Activated CD8-positive, alpha-beta memory T cell treated with anti-CD3 and anti-CD28 coated beads for 36 hours (primary cell): ENCODE results near the gene FOXJ3. TPM values are rescaled to one million over a fixed set of nuclear protein-coding genes. Genes with fewer than 3 reads are reported as not detected.

Experiments used
- CTCF ChIA-PET: fragments of 350-600 bp; sonication (Branson Sonifier 250); formaldehyde crosslinking; loops from one replicate; lab custom pipeline; 2021; ENCODE audit warnings: antibody characterized with exemption; lab: Charles Lee
- POLR2A ChIA-PET: fragments of 350-600 bp; sonication (Branson Sonifier 250); formaldehyde crosslinking; loops from one replicate; lab custom pipeline; 2021; ENCODE audit warnings: antibody characterized with exemption; lab: Charles Lee
- total RNA-seq, 2 experiments: library from RNA; stranded (reverse); gene quantifications; one replicate each; pipeline ENCODE4 v1.2.3, GENCODE V29; 2021

The FOXJ3 gene
- total RNA-seq, 2 experiments from 2014 or later, result 46.2 to 48.7 TPM

- POLR2A ChIA-PET, result interaction anchor here (0.7 kb wide), 1 partner anchor 8 kb away, joined by 4 read pairs; no protein-coding TSS in a partner anchor
Observed at GRCh38 chr1:42335809-42336518, 929 bp upstream of the FOXJ3 start.

GRCh38 chr1:42334240-42335049 lies 590 bp downstream of the FOXJ3 start:
- ChIA-PET CTCF (interaction anchor here (0.9 to 1.2 kb wide), 5 partner anchors 10 to 161 kb away, joined by 3 read pairs; no protein-coding TSS in a partner anchor), POLR2A (interaction anchor here (0.9 to 1.6 kb wide), 3 partner anchors 14 to 433 kb away, joined by 3 to 4 read pairs (median 3); partner anchors contain the start of genes C1orf50, P3H1 and PPCS)

More at GRCh38 chr1:42335809-42336518, 929 bp upstream of the FOXJ3 start:
- CTCF ChIA-PET, result interaction anchor here (0.5 kb wide), 1 partner anchor 368 kb away, joined by 3 read pairs; no protein-coding TSS in a partner anchor

- ChIA-PET CTCF (interaction anchor here (0.6 to 1.2 kb wide), 6 partner anchors 10 to 200 kb away, joined by 3 to 4 read pairs (median 3); no protein-coding TSS in a partner anchor), POLR2A (interaction anchor here (0.9 to 1.6 kb wide), 3 partner anchors 13 to 433 kb away, joined by 3 to 4 read pairs (median 3); partner anchors contain the start of genes C1orf50, P3H1 and PPCS)
Observed at GRCh38 chr1:42333662-42334239, 1.3 kb downstream of the FOXJ3 start.

- POLR2A ChIA-PET, result no interaction called here
- CTCF ChIA-PET, result interaction anchor here (1.5 kb wide), 1 partner anchor 10 kb away, joined by 3 read pairs; no protein-coding TSS in a partner anchor
Observed at GRCh38 chr1:42332877-42333276, 2.2 kb downstream of the FOXJ3 start.

- ChIA-PET CTCF (interaction anchor here (1.1 kb wide), 1 partner anchor 10 kb away, joined by 3 read pairs; no protein-coding TSS in a partner anchor), POLR2A (no interaction called here)
Observed at GRCh38 chr1:42330215-42330614, 4.8 kb downstream of the FOXJ3 start.

- POLR2A ChIA-PET, result no interaction called here
Observed at GRCh38 chr1:42328916-42329496, 6.0 kb downstream of the FOXJ3 start.

GRCh38 chr1:42328047-42328625 lies 6.9 kb downstream of the FOXJ3 start:
- POLR2A ChIA-PET, result interaction anchor here (0.6 kb wide), 2 partner anchors 8 to 57 kb away, joined by 3 to 4 read pairs; no protein-coding TSS in a partner anchor

More at GRCh38 chr1:42328916-42329496, 6.0 kb downstream of the FOXJ3 start:
- CTCF ChIA-PET, result interaction anchor here (0.7 kb wide), 1 partner anchor 120 kb away, joined by 3 read pairs; no protein-coding TSS in a partner anchor

GRCh38 chr1:42325014-42325402 lies 10.0 kb downstream of the FOXJ3 start:
- CTCF ChIA-PET, result interaction anchor here (1.3 kb wide), 1 partner anchor 10 kb away, joined by 3 read pairs; no protein-coding TSS in a partner anchor
- POLR2A ChIA-PET, result no interaction called here

More at GRCh38 chr1:42328047-42328625, 6.9 kb downstream of the FOXJ3 start:
- CTCF ChIA-PET, result interaction anchor here (0.6 to 0.7 kb wide), 2 partner anchors 56 to 120 kb away, joined by 3 read pairs; no protein-coding TSS in a partner anchor

- ChIA-PET POLR2A (no interaction called here), CTCF (interaction anchor here (1.3 kb wide), 1 partner anchor 9 kb away, joined by 3 read pairs; no protein-coding TSS in a partner anchor)
Observed at GRCh38 chr1:42324398-42325013, 10.5 kb downstream of the FOXJ3 start.

GRCh38 chr1:42323551-42323950 lies 11.5 kb downstream of the FOXJ3 start:
- ChIA-PET POLR2A (no interaction called here), CTCF (no interaction called here)

GRCh38 chr1:42322577-42322976 lies 12.5 kb downstream of the FOXJ3 start:
- ChIA-PET CTCF (no interaction called here), POLR2A (no interaction called here)

- POLR2A ChIA-PET, result no interaction called here
- CTCF ChIA-PET, result no interaction called here
Observed at GRCh38 chr1:42321731-42322130, 13.3 kb downstream of the FOXJ3 start.

- CTCF ChIA-PET, result interaction anchor here (1.0 to 1.3 kb wide), 2 partner anchors 9 to 24 kb away, joined by 3 read pairs; no protein-coding TSS in a partner anchor
- POLR2A ChIA-PET, result interaction anchor here (1.6 kb wide), 1 partner anchor 13 kb away, joined by 4 read pairs; no protein-coding TSS in a partner anchor
Observed at GRCh38 chr1:42320708-42321107, 14.3 kb downstream of the FOXJ3 start.

- CTCF ChIA-PET, result interaction anchor here (1.0 to 1.3 kb wide), 2 partner anchors 10 to 24 kb away, joined by 3 read pairs; no protein-coding TSS in a partner anchor
- POLR2A ChIA-PET, result interaction anchor here (1.6 kb wide), 1 partner anchor 14 kb away, joined by 4 read pairs; no protein-coding TSS in a partner anchor
Observed at GRCh38 chr1:42319871-42320484, 15.1 kb downstream of the FOXJ3 start.

- ChIA-PET CTCF (interaction anchor here (1.0 to 1.3 kb wide), 2 partner anchors 11 to 25 kb away, joined by 3 read pairs; no protein-coding TSS in a partner anchor), POLR2A (interaction anchor here (1.6 kb wide), 1 partner anchor 15 kb away, joined by 4 read pairs; no protein-coding TSS in a partner anchor)
Observed at GRCh38 chr1:42319128-42319851, 15.7 kb downstream of the FOXJ3 start.

- ChIA-PET CTCF (no interaction called here), POLR2A (no interaction called here)
Observed at GRCh38 chr1:42318601-42319000, 16.4 kb downstream of the FOXJ3 start.
